GM12873 (cell line): ENCODE results near the gene GABRB1.

Experiments
- CTCF ChIP-seq: IDR thresholded peaks from 2 replicates; pipeline ENCODE4 v1.5.1; 2012; ENCODE audit warnings: low read depth, mild to moderate bottlenecking, moderate library complexity, low read length, control low read depth; ENCODE audit not compliant: insufficient read depth; ENCODE audit errors: missing control alignments

GABRB1 gene

GRCh38 chr4:47031011-47031678 is at the start of gene GABRB1:
Gene GABRB1 (plus strand): TSS chr4:47031567.
- TF ChIP-seq CTCF = no peak

- no peak for TF ChIP-seq CTCF
Measured at GRCh38 chr4:46984781-46985180, 46.6 kb upstream of the GABRB1 start.

- no peak for TF ChIP-seq CTCF
Measured at GRCh38 chr4:46986922-46987638, 44.3 kb upstream of the GABRB1 start.

- no peak for TF ChIP-seq CTCF
Measured at GRCh38 chr4:46992338-46992737, 39.0 kb upstream of the GABRB1 start.

GRCh38 chr4:46993075-46994006 is 38.0 kb upstream of the GABRB1 start, which contains the start of gene GABRA4:
Gene GABRA4 (minus strand): TSS chr4:46993581. CDS start chr4:46993424, 157 bp downstream.
- no peak for TF ChIP-seq CTCF

- no peak for TF ChIP-seq CTCF
Measured at GRCh38 chr4:46994007-46994405, 37.4 kb upstream of the GABRB1 start.

- no peak for TF ChIP-seq CTCF
Measured at GRCh38 chr4:46999566-46999965, 31.8 kb upstream of the GABRB1 start.
